Stimulated activated CD4-positive, alpha-beta T cell treated with anti-CD3 and anti-CD28 coated beads, Interleukin-4, amount 100 ng/mL, for 4 hours (primary cell): Measurements from ENCODE around the gene PARP12.

ENCODE experiments used
- DNase-seq, 2 experiments: peaks; one replicate each; pipeline ENCODE4 v3.0.0-alpha.2; 2020

Gene PARP12

GRCh38 chr7:140010194-140010895 is 52.4 kb downstream of the PARP12 start:
- DNase-seq = no peak

GRCh38 chr7:140009735-140010134 is 53.0 kb downstream of the PARP12 start:
- no peak for DNase-seq

- no peak for DNase-seq
Observed at GRCh38 chr7:140008755-140009610, 53.8 kb downstream of the PARP12 start.

GRCh38 chr7:140007051-140007690 is 55.6 kb downstream of the PARP12 start:
- DNase-seq = no peak

- DNase-seq = no peak
Observed at GRCh38 chr7:140006600-140006999, 56.2 kb downstream of the PARP12 start.

- no peak for DNase-seq
Observed at GRCh38 chr7:140005754-140006503, 56.8 kb downstream of the PARP12 start.

- DNase-seq = no peak
Observed at GRCh38 chr7:140005341-140005740, 57.4 kb downstream of the PARP12 start.

GRCh38 chr7:140004672-140005071 is 58.1 kb downstream of the PARP12 start:
- no peak for DNase-seq

GRCh38 chr7:140003913-140004382 is 58.8 kb downstream of the PARP12 start:
- no peak for DNase-seq

GRCh38 chr7:140000666-140001268 is 62.0 kb downstream of the PARP12 start:
- DNase-seq = no peak

GRCh38 chr7:139999516-139999915 is 63.2 kb downstream of the PARP12 start:
- no peak for DNase-seq

- no peak for DNase-seq
Observed at GRCh38 chr7:139998572-139998971, 64.2 kb downstream of the PARP12 start.

GRCh38 chr7:139995017-139995915 is 67.5 kb downstream of the PARP12 start:
- no peak for DNase-seq

GRCh38 chr7:139994356-139994755 is 68.4 kb downstream of the PARP12 start:
- no peak for DNase-seq

GRCh38 chr7:139993592-139993991 is 69.2 kb downstream of the PARP12 start:
- no peak for DNase-seq

- no peak for DNase-seq
Observed at GRCh38 chr7:139993169-139993568, 69.6 kb downstream of the PARP12 start.

GRCh38 chr7:139992353-139993044 is 70.3 kb downstream of the PARP12 start:
- DNase-seq = no peak

GRCh38 chr7:139991911-139992310 is 70.8 kb downstream of the PARP12 start:
- no peak for DNase-seq

GRCh38 chr7:139991269-139991666 is 71.5 kb downstream of the PARP12 start:
- DNase-seq = no peak

GRCh38 chr7:139990571-139991268 is 72.0 kb downstream of the PARP12 start:
- DNase-seq = no peak
